Measurements from ENCODE around the gene CLCN3. TPM values are rescaled to one million over a fixed set of nuclear protein-coding genes. Genes with fewer than 3 reads are reported as not detected.

Gene CLCN3
- total and polyA plus RNA-seq, 9 of the 15 experiments (the other 6 are each of a cell fraction or from before 2014, with no cell fraction given): 12.7 to 60.6 (median 38.5) TPM

GRCh38 chr4:169626331-169627282 lies 6.2 kb downstream of the CLCN3 start (continued):
- no peak for TF ChIP-seq ZC3H8 (IDR thresholded peaks at IDR 0.05)
- no peak for TF ChIP-seq PHTF2 (CRISPR knock-in tag; IDR thresholded peaks at IDR 0.05)
- peak; percentile 23; the same call in 1 of the 2 replicates for TF ChIP-seq ZFX (CRISPR knock-in tag; IDR thresholded peaks at IDR 0.05)
- TF ChIP-seq C11orf30 (IDR thresholded peaks at IDR 0.05; ENCODE audit: low read depth): peak; percentile 73
- TF ChIP-seq, protein P1, sequence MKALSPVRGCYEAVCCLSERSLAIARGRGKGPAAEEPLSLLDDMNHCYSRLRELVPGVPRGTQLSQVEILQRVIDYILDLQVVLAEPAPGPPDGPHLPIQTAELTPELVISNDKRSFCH (CRISPR knock-in tag; IDR thresholded peaks at IDR 0.05): no peak
- TF ChIP-seq, protein P1 (tag; IDR thresholded peaks at IDR 0.05): 0 out of 2 replicates have a peak, but pooled peaks have one; percentile 38
- peak; percentile 92 for TF ChIP-seq POLR2AphosphoS5 (IDR thresholded peaks at IDR 0.05; ENCODE audit: control insufficient read depth, insufficient read depth, low read depth, low read length)
- TF ChIP-seq ZKSCAN8 (CRISPR knock-in tag; IDR thresholded peaks at IDR 0.05): 0 out of 2 replicates have a peak, but pooled peaks have one; percentile 17
- peak; percentile 79 for TF ChIP-seq MEIS2 (IDR thresholded peaks at IDR 0.05; ENCODE audit: partially characterized antibody)
- TF ChIP-seq TOE1 (IDR thresholded peaks at IDR 0.05; ENCODE audit: borderline replicate concordance): peak; percentile 96
- TF ChIP-seq TOE1 (CRISPR knock-in tag; IDR thresholded peaks at IDR 0.05; ENCODE audit: borderline replicate concordance, low read depth): no peak
- peak; percentile 67; the same call in 1 of the 2 replicates for TF ChIP-seq ZNF589 (CRISPR knock-in tag; IDR thresholded peaks at IDR 0.05; ENCODE audit: low read depth)
- TF ChIP-seq TEAD2 (tag; IDR thresholded peaks at IDR 0.05): no peak
- TF ChIP-seq YY1 (IDR thresholded peaks at IDR 0.05; ENCODE audit: borderline replicate concordance in 1 of 3, control insufficient read depth in 1 of 3, extremely low read depth in 1 of 3, insufficient read depth in 3 of 3, insufficient read length in 1 of 3, insufficient replicate concordance in 2 of 3, low read depth in 1 of 3, low read length in 2 of 3): no peak
- TF ChIP-seq ZNF184 (CRISPR knock-in tag; IDR thresholded peaks at IDR 0.05): no peak
- TF ChIP-seq BRD9 (IDR thresholded peaks at IDR 0.05; ENCODE audit: low read depth, partially characterized antibody): peak; percentile 25
- peak; percentile 79; the same call in 1 of the 2 replicates for TF ChIP-seq PHB2 (IDR thresholded peaks at IDR 0.05; ENCODE audit: low read depth)
- TF ChIP-seq ZSCAN29 (IDR thresholded peaks at IDR 0.05): no peak
- TF ChIP-seq ZBTB9 (CRISPR knock-in tag; IDR thresholded peaks at IDR 0.05): no peak
- TF ChIP-seq HDAC2 (IDR thresholded peaks at IDR 0.05): peak; percentile 58; the same call in 1 of the 2 replicates
- TF ChIP-seq, protein P2, sequence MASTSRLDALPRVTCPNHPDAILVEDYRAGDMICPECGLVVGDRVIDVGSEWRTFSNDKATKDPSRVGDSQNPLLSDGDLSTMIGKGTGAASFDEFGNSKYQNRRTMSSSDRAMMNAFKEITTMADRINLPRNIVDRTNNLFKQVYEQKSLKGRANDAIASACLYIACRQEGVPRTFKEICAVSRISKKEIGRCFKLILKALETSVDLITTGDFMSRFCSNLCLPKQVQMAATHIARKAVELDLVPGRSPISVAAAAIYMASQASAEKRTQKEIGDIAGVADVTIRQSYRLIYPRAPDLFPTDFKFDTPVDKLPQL (IDR thresholded peaks at IDR 0.05; ENCODE audit: extremely low read depth, insufficient read length): no peak

Measured in K562 (cell line).